Epithelial cell of proximal tubule (primary cell): ENCODE measurements around the gene CDY1B. TPM values are rescaled to one million over a fixed set of nuclear protein-coding genes. Genes with fewer than 3 reads are reported as not detected.
"Not testable (repeated sequence)": the region's sequence is repeated elsewhere in the genome, so short reads cannot be mapped to it uniquely, and the experiment has no call there.

Experiments used
- DNase-seq: peaks from one replicate; pipeline ENCODE4 v3.0.0-alpha.2; 2011; ENCODE audit warnings: low read depth
- H3K4me3 ChIP-seq: 2 replicates; pipeline ENCODE4 v1.5.1; 2011; ENCODE audit warnings: low read depth, mild to moderate bottlenecking, low read length
- total RNA-seq: library from RNA; depleted of rRNA; stranded (reverse); fragments of >200 nt; gene quantifications from 2 replicates; pipeline ENCODE4 v1.2.3, GENCODE V29; 2015

CDY1B gene, protein sequence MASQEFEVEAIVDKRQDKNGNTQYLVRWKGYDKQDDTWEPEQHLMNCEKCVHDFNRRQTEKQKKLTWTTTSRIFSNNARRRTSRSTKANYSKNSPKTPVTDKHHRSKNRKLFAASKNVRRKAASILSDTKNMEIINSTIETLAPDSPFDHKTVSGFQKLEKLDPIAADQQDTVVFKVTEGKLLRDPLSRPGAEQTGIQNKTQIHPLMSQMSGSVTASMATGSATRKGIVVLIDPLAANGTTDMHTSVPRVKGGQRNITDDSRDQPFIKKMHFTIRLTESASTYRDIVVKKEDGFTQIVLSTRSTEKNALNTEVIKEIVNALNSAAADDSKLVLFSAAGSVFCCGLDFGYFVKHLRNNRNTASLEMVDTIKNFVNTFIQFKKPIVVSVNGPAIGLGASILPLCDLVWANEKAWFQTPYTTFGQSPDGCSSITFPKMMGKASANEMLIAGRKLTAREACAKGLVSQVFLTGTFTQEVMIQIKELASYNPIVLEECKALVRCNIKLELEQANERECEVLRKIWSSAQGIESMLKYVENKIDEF
- total RNA-seq, result not detected in 2 replicates

DNA sequence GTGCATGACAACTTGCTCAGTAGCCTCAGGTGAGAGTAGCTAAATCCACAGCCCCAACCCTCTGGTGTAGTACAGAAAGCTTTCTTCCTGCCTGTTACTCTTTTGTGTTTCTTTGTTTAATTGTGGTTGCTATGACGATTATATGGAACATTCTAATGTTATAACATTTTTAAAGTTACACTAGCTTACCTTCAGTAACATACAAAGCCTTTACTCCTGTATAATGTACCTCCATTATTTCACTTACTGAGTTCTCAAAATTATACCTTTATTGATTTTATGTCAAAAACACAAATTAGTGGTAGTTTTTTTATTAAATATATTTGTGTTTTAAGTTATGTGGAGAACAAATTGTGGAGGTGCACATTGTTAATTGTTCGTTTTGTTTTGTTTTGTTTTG lies at the start of gene CDY1B:
Gene CDY1B, minus strand, starts transcription at position 101 of the 400 bp plus-strand sequence. CDS start 331 bp downstream, outside the sequence.
- not testable (repeated sequence) for H3K4me3 ChIP-seq, DNase-seq

GRCh38 chrY:24049525-24049924 lies 1.7 kb upstream of the CDY1B start:
- not testable (repeated sequence) for H3K4me3 ChIP-seq, DNase-seq

DNA sequence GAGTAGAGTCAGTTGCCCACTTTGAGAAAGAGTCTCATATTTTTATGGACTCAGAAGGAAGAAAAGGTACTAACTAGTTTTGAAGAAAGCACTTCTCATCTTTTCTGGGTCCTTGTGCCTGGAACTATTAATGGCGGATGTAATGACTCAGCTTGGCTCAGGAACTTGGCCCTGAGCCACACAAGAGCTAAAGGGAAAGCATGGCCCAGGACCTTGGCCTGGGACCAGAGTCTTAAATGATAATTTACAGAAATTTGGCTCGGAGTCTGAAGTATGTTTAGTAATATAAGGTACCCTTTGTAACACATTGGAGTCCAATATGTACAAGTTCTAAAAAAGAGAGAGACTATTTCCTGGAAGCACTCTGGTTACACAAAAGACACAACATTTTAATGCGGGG lies 4.6 kb downstream of the CDY1B start:
- H3K4me3 ChIP-seq, DNase-seq: not testable (repeated sequence)

- H3K4me3 ChIP-seq, DNase-seq: not testable (repeated sequence)
Measured at GRCh38 chrY:24039008-24039718, 8.7 kb downstream of the CDY1B start.

DNA sequence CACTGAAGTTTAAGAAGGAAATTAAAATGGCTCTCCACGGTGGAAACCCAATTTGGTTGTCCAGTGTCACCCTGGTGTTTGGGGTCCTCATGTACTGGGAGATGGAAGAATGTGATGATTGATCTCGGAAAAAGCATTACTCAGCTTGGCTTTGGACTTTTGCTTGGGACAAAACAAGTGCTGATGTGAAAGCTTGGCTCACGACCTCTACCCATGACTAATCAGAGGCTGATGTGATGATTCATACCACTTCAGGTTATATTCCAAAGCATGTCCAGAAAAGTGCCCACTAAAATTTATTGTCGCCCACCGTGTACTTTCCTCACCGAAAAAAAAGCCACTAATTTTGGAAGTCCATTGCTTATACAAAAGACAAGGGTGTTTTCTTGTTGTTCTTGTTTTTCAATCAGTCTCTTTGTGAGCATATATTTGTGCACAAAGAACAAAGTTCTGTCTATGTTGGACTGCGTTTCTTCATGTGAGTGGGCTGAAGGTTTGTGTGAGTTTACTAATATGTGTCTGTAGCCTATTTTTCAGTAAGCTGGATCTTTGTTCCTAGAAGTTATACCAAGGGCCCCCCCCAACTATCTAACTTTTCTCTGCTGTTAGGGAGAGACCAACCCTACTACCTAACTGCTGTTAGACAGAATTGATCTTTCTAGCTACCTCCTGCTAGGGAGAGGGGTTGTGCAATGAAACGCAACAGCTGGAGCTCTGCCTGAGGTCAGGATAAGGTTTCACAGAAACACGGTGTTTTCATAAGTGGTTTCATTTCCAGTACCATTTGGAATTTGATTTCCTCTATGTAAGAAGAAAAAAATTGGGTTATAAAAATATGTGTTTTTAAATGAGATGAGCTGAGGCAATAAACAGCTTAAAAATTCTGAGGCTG lies 21.4 kb downstream of the CDY1B start:
- H3K4me3 ChIP-seq, DNase-seq: not testable (repeated sequence)
